Glomerular visceral epithelial cell (primary cell): Measurements from ENCODE around the gene ASIC2.
A peak's percentile ranks its signal among the peaks of the same experiment; 100 is the strongest.

Experiments
- DNase-seq: peaks from one replicate; pipeline ENCODE4 v3.0.0-alpha.2; 2016; ENCODE audit errors: extremely low spot score

The ASIC2 gene

GRCh38 chr17:33204156-33204555 is 88.9 kb downstream of the ASIC2 start:
- no peak for DNase-seq

GRCh38 chr17:33202796-33203495 is 90.1 kb downstream of the ASIC2 start:
- no peak for DNase-seq

GRCh38 chr17:33202021-33202420 is 91.1 kb downstream of the ASIC2 start:
- DNase-seq, result no peak

GRCh38 chr17:33201283-33201682 is 91.8 kb downstream of the ASIC2 start:
- no peak for DNase-seq

DNA sequence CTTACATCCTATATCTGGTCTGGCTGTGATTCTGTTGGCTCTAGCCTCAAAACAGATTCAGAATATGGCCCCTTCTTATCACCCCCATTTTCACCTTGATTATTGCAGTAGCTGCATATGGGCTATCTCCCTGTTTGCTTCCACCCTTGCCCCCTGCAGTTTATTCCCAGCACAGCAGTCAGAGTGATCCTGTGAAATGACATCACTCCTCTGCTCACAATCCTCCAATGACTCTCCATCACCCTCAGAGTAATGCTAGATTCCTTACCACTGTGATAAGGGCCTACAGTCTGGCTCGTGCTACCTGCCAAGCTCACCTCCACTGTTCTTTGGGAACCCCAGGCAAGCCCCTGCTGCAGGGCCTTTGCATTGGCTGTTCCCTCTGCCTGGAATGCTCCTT is 92.5 kb downstream of the ASIC2 start:
- DNase-seq, result peak; percentile 51

GRCh38 chr17:33199571-33200510 is 93.3 kb downstream of the ASIC2 start:
- DNase-seq, result peak; percentile 57

DNA sequence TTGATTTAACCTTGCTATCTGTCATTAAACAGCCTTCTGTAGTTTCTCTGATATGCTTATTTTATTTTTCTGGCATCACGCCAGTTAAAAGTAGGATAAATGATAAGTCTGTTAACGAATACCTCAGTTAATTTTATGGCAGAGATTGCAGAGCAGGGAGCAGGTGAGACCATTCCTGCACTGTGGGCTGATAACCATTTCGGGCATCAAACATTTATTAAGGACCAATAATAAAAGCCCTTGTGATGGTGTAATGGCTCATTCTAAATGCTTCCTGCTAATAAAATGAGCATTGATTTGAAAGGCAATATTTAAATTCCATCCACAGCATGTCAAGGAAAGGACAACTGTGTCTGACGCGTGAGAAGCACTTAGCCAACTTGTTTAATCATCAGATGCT is 94.1 kb downstream of the ASIC2 start:
- DNase-seq, result no peak

DNA sequence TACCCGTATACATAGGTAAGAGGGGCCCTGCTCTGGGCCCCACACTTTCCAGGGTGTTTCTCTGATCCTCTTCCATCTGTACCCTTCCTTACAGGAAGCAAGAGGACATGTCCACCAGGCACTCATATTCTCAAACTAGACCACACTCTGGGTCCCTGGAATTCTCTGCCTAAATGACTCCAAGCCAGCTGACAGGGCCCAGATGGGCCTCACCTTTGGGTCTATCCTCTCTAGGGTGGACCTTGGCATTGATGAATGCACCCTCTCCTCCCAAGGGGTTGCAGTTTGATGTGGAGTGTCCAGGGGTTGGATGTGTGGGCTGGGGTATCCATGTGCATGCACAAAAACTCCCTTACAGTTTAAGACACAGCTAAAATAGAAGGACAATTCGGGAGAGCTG is 95.8 kb downstream of the ASIC2 start:
- DNase-seq, result no peak

DNA sequence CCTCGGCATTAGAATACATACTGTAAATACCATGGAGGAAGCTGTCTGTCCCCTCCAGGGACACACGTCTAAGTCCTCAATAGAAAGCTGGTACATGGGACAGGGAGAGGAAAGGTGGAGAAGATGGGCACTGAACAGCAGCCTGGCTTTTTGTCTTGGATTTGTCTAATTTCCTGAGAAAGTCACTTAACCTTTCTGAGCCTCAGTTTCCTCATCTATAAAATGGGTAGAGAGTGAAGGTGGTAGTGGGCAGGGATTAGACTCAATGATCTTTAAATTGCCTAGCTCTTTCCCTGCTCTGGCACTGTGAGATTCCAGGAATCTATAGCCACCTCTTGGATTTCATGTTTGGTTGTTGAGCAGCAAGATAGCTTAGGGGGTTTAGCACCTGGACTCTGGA is 96.2 kb downstream of the ASIC2 start:
- no peak for DNase-seq

DNA sequence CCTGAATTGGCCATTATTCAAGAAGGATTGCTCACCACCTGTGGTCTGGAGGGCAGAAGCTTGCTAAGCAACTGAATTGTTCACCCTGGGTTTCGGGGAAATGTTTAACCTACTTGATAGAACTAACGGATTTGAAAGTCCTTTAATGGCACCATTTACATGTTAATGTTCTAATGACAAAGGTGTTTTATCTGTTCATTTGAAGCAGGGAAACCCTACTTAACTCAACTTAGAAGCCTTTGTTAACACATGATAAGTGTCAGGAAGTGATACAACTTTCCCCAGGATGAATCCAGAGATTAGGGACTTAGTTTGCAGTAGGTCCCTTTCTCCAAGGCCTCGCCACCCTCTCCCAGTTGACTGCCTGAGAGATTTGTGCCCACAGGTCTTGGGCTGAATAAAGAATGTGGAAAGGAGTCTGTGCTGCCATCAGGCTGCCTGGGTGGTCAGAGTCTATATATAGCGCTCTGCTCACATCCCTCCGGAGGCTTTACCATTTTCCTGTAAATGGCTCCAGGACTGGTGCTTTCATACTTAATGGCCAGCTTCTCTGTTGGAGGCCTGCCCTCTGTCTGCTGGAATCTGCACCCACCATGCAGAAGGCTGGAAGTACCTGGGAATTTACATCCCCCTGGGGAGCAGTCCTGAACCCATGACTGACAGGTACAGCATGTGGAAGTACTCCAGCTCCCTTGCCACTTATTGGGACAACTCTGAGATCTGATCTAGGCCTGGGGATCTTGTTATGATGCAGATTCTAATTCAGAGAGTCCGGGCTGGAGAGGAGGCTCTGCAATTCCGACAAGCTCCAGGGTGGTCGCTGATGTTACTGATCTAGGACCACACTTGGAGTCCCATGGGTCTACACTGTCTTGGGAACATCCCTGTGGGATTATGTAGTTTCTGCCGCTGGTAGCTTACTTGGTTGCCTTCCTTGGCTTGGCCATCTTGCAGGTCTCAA is 99.9 kb downstream of the ASIC2 start:
- DNase-seq, result peak; percentile 88

- peak; percentile 29 for DNase-seq
Observed at GRCh38 chr17:33183487-33184026, 109.5 kb downstream of the ASIC2 start.

DNA sequence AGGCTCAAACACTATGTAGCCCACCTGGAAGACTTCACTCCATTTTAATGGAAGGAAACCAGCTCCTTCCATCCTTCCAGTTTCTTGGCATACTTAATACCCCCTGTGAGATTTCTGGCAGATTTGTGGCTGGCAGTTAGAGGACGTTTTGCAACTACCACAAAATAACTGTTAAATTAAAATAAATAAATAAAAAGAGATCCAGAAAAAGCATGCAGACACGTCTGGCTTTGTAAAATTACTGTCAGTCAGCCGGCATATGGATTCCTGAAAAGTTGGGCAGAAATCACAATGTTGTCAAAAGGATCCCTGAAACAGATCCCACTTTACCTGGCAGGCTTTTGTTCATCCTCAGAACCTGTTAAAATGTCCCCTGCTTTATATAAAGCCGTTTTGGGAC is 113.9 kb downstream of the ASIC2 start:
- no peak for DNase-seq

DNA sequence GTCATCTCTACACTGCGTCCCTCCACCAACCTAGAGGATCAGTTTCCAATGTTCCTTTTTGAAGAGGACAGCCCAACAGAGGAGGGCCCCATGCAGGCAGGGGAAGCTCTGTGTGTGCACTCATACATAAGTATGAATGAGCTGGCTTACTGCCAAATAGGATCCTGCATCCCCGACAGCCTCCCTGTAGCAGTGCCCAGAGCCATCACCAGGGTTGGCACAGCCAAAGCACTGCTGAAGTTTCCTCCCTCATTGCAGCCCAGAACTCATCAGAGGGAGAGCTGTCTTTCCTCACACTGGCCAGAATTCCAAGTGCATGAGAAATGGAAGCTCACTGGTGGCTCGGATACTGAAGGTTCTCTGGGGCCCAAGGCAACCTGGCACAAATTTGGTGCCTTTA is 114.4 kb downstream of the ASIC2 start:
- no peak for DNase-seq

DNA sequence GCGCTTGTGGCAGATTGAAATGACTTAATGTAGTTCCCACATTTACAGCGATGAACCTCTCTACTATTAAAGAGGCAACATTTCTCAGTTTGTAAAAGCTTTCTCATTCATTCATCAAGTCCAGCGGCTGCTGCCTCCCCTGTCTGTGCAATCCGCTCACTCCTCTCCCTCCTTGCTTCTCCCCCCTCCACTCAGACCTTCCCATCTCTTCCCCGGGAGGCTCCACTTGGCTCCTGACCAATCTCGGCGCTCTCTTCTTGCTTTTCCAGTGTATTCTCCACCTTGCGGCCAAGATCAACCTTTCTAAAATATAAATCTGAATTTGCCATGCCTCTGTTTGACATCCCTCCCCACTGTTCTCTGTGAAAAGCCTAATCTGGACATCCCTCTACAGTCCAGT is 117.5 kb downstream of the ASIC2 start:
- DNase-seq, result no peak

DNA sequence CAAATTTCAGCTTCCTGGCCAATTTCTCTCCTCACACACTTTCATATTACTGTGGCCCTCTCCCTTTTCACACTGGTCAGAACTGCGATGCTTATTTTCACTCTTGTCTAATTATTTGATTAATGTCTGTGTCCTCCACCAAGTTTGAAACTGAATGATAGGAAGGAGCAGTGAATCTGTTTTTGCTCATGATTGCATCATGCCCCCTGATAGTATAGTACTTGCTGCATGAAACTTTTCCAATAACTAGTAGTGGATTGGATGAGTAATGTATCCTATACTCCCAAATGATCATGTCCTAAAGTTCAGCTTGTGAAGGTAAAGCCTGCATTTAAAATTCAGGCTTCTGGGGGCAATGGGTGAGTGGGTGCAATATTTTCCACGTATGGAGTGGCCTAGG is 121.2 kb downstream of the ASIC2 start:
- no peak for DNase-seq

DNA sequence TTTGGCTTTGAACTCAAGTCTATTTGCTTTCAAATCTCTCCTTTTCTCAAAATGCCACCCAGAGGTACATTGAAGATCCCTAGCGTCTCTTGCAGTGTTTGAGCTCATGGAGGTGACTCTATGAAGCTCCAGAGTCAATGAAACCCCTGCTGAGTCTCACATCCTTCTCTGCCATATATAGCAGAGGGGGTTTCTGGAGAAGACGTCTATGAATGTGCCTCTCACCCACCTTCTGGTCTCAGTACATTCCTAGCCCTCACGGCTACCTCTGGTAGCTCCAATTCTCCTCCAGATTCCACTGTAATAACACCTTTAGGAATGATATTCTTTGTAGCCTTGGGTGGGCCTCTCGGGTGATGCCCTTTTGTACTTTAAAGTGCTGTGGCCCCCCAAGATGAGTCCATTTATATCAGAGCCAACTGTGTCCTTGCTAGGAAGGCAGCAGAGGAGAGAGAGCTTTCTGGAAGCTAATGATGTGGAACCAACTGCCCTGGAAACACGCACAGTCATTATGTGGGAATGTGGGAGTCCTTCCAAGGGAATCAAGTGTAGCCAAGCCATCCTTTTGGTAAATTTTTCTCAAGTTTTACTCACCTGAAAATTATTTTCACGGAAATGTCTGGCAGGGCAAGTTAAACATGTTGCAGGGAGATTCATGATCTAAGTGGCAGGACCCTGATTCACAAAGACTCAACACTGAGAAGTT is 123.4 kb downstream of the ASIC2 start:
- DNase-seq, result peak; percentile 95

- no peak for DNase-seq
Observed at GRCh38 chr17:33167736-33168135, 125.4 kb downstream of the ASIC2 start.

GRCh38 chr17:33166472-33166871 is 126.6 kb downstream of the ASIC2 start:
- no peak for DNase-seq

DNA sequence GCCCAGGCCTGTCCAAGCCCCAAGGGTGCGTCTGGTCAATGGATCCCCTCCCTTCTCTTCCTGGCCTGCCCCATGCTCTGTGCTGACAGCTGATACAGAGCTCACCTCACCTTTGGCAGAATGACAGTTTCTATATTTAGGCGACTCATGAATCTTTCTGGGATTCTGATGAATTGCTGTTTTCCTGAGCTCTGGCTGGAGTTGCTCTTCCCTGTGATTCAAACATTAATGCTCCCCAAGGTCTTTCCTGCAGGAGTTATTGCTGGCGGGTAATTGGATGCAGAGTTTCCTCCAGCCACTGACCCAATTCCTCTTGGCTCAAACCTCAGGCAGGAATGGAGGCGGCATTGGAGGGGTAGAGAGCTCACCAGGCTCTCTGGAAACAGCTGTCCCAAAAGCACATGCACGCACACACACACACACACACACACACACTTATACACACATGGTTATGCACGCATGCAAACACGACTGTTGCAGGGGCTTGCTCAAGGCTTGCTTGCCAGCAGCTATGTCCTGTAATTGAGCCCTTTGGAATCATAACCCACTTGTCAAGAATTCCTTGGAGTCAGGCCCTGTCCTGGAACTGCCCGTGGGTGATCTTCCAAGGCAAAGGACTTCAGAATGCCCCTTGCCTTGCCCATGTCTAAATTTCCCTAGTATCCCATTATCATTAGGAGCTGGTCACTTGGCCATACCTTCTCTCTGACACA is 128.8 kb downstream of the ASIC2 start:
- DNase-seq, result peak; percentile 51

DNA sequence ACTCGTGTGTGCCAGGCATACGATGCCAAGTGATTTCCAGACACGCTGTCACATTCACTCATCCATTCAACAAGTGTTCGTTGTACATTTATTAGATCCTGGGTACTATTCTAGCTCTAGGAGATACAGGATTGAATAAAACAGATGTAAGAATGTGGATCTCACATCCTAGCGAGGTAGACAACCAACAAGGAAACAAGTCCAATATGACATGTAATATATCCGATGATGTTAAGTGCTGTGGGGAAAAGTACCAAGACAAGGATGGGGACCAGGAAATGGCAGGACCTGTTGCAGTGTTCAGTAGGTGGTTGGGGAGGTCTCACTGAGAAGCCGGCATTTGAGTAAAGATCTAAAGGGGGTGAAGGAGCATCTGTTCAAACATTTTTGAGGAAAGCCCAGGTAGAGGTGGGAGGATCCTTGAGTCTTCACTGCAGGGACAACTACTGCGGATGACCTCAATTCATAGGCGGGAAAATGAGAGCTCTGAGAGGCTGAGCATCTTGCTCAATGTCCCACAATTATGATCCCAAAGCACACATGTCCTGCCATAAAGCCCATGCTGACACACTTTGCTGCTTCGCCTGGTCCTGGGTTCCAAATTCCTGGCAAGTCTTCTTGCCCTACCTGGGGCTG is 129.4 kb downstream of the ASIC2 start:
- DNase-seq, result no peak
